GM21786 (cell line): ENCODE results near the gene ATF7.
"Not testable (repeated sequence)": the region's sequence is repeated elsewhere in the genome, so short reads cannot be mapped to it uniquely, and the experiment has no call there.

Experiments
- ATAC-seq: cut with Tn5 transposase; IDR thresholded peaks from one replicate; pipeline ENCODE4 v1.9.1; 2021; ENCODE audit not compliant: unreplicated experiment

Gene ATF7

DNA sequence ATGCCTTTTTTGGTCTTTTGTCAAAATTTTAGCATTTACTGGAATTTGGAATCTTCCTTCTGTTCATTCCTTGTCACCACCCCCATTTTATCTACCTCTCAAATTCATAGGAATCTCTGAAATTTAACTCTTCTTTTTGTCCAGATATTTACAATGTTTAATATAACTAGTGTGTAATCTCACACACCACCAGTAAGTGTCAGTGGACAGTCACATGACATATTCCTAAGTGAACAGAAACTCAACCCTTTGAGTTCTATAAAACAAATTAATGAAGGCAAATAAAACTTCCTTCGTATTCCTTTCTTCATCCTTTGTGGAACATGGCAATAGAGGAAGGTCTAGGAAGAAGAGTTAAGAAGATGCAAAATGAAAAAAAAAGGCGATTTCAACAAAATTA lies 26.6 kb downstream of the ATF7 start:
- ATAC-seq = no peak

DNA sequence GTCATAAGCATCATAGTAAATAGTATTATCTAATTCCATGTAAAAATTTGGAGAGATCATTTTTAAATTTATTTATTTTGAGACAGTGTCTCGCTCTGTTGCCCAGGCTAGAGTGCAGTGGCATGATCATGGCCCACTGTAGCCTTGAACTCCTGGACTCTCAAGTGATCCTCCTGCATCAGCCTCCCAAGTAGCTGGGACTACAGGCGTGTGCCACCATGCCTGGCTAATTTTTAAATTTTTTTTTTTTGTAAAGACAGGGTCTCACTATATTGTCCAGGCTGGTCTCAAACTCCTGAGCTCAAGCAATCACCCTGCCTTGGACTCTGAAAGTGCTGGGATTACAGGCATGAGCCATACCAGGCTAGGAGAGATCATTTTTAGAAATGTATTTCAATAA lies 27.2 kb downstream of the ATF7 start:
- not testable (repeated sequence) for ATAC-seq

GRCh38 chr12:53596920-53597363 lies 29.2 kb downstream of the ATF7 start:
- ATAC-seq = no peak

DNA sequence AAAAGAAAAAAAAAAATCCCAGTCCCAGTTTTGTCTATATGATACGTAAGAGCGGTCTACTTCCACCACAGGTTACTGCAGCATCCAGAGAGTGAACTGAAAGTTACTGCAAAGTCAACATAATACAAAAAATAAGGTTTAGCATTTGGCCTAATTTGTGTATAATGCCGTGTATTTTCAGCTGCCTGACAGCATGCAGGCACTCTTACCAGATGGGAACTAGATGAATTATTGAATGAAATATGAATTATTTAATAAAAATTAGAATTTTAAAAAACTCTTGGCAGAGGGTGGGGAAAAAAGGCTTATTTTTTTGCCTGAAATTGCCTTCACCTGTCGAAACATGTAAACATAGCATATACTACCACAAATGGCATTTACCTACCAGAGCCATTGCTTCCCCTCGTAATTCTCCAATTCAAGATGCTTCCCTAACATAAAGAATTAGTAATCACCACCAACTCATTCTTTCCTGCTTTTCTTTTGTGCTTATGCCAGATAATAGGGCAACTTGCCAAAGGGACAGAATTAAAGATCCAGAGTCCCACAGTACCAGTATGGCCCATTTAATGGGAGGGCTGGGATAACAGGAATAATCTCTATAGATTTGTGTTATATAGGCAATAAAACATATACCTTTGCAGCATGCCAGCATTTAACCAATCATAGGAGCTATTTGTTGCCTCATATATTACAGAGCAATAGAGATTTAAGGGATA lies 31.1 kb downstream of the ATF7 start:
- ATAC-seq = no peak

DNA sequence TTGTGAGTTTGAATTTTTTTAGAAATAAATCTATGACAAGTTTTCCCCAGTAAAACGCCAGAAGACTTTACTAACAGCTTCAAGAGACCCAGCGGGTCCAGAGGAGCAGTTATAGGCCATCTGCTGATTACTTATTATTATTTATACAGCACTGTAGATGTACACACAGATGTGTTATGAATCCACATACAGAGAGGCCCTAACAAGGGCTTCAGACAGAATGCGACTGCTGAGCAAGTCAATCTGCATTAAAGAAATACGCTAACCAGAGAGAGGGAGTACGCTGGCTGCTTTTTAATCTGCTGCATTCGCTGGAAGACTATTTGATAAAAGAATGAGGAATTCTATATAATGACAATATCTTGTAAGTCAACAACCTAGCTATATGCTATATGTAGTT lies 32.5 kb downstream of the ATF7 start:
- no peak for ATAC-seq

GRCh38 chr12:53593031-53593430 lies 33.2 kb downstream of the ATF7 start:
- no peak for ATAC-seq

- no peak for ATAC-seq
Observed at GRCh38 chr12:53592426-53592825, 33.8 kb downstream of the ATF7 start.

DNA sequence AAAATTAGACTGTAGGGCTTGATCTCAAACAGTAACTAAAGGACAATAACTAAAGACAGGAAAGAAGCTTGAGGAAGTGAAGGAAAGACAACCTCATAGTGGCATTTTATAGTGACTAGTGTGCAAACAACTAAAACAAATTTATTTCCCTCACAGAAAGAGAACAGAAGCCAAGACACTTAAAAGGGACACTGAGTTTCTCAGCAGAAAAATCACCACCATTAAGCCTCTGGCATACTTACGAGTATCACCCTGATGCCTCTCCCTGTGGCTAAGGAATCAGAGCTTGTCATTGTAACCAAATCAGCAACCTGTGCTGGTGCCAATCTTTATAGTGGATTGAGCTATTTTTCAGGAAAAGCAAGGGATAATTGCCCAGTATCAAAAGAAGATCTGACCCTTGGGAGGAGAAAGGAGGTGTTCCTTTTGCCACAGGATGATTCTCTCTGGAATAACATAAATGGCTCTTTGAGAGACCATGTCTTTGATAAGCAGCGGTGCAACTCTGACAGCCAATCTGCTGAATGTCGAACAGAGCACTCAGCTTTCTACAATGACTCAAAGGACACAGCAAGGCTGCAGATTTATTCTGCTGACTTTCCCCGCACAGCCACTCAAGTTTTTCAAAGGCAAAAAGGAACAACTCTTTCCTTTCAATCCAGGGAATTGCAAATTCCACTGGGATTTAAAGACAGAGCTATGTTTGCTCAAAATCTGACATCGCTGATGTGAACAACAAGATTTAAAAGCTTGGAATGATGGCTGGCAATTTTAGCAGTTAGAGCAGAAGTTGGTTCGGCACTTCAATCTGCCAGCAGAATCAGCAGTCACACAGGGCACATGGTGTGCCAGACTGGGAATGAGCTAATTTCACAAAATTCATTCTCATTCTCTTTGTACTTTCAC lies 34.6 kb downstream of the ATF7 start:
- ATAC-seq = no peak

DNA sequence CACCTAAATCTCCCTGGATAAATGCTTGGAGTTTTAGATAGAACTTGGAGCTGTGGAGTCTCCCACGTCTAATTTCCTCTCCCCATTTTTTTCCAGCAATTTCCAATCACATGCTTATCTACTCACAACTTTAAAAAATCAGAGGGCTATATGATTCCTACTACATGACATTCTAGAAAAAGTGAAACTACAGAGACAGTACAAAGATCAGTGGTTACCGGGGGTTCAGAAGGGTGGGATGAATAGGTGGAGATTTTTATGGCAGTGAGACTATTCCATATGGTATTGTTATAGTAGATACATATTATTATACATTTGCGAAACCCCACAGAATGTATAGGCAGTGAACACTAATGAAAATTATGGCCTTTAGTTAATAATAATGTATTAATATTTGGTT lies 35.5 kb downstream of the ATF7 start:
- ATAC-seq = no peak

DNA sequence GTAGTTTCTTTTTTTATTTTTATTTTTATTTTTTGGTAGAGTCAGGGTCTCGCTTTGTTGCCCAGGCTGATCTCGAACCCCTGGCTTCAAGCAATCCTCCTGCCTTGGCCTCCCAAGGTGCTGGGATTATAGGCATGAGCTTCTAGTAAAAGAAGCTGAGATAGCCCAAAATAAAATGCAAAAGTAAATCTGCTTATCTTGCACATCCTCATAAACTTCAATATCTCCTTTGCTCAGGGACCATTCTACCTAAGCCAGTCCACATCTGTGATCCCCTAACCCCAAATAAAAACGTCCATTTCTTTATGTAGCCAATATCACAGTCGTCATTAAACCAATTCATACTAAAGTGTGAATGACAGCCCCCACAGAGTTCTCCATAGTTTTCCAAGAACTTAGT lies 36.3 kb downstream of the ATF7 start:
- ATAC-seq = no peak

DNA sequence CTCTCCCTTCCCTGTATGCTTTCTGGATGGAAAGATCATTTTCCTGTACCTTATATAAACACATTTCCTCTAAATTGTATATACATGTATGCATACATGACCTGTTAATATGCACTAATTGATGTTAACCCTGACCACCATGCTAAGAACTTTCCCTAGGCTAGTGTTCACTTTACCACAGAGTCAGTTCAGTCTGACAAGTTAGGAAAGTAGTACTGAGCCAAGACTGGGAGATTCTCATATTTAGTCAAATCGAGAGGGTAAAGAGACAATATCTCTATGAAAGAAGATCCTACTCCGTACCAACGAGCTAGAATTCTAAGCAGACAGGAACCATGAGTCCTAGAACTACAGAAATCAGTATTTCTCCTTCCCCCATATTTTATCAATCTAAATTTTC lies 36.8 kb downstream of the ATF7 start:
- ATAC-seq = no peak

- ATAC-seq = no peak
Observed at GRCh38 chr12:53588123-53588522, 38.1 kb downstream of the ATF7 start.

GRCh38 chr12:53586745-53587144 lies 39.4 kb downstream of the ATF7 start:
- no peak for ATAC-seq

GRCh38 chr12:53585448-53586125 lies 40.6 kb downstream of the ATF7 start:
- ATAC-seq = peak; percentile 86

GRCh38 chr12:53579545-53579955 lies 46.6 kb downstream of the ATF7 start:
- ATAC-seq = peak; percentile 77

- ATAC-seq = no peak
Observed at GRCh38 chr12:53578783-53579182, 47.4 kb downstream of the ATF7 start.

- ATAC-seq = peak; percentile 51
Observed at GRCh38 chr12:53577941-53578352, 48.2 kb downstream of the ATF7 start.

GRCh38 chr12:53575502-53576249 lies 50.5 kb downstream of the ATF7 start:
- no peak for ATAC-seq

DNA sequence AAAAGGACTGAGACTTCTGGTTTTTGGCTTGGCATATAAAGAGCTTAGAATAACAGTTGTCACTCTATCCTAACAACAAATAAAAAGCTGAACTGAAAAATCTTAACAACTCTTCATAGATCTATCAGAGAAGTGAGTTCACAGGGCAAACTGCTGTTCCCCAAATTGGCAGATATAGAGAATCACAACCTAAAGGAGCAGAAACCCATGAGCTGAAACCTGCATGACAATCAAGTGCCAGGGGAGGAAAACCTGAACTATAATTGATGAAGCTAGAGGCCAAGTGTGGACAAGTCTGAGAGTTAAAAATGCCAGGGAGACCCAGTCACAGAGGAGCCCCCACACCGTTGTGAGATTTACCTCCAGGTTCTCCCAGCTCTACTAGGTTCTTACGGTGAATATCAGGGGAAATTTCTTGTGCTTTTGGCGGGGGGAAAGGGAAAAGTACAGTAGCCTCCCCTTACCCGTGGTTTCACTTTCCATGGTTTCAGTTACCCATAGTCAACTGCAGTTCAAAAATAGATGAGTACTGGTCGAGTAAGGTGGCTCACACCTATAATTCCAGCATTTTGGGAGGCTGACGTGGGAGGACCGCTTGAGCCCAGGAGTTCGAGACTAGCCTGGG lies 53.9 kb downstream of the ATF7 start:
- no peak for ATAC-seq

GRCh38 chr12:53571295-53571694 lies 54.9 kb downstream of the ATF7 start:
- ATAC-seq = no peak
